Neural cell (in vitro differentiated cells): ENCODE data around the gene PIGP.

Experiments used
- EZH2 ChIP-seq: fragments of 200-600, 300-800 bp; shearing (Covaris generic), sonication (generic); IDR thresholded peaks from 2 replicates; pipeline ENCODE4 v1.6.1; 2014; ENCODE audit warnings: antibody characterized with exemption, low read length, borderline replicate concordance, mild to moderate bottlenecking; ENCODE audit not compliant: insufficient read depth, poor library complexity, severe bottlenecking
- MXI1 ChIP-seq: fragments of 450-650 bp; conservative IDR thresholded peaks from 2 replicates; pipeline ENCODE4 v1.6.1; 2014; ENCODE audit warnings: antibody characterized with exemption, mild to moderate bottlenecking; ENCODE audit not compliant: poor library complexity, severe bottlenecking
- POLR2AphosphoS5 ChIP-seq: IDR thresholded peaks from 2 replicates; pipeline ENCODE4 v1.6.1; 2012
- TAF1 ChIP-seq: IDR thresholded peaks from 2 replicates; pipeline ENCODE4 v1.6.1; 2012; ENCODE audit warnings: low read depth
- TF ChIP-seq, protein P1 (sequence below): fragments of 450-650 bp; IDR thresholded peaks from 2 replicates; pipeline ENCODE4 v1.5.1; 2014; ENCODE audit warnings: antibody characterized with exemption, mild to moderate bottlenecking, moderate library complexity; ENCODE audit not compliant: poor library complexity, severe bottlenecking
- TF ChIP-seq, protein P2 (sequence below): IDR thresholded peaks from 2 replicates; pipeline ENCODE4 v1.6.1; 2012; ENCODE audit warnings: borderline replicate concordance

DNA sequence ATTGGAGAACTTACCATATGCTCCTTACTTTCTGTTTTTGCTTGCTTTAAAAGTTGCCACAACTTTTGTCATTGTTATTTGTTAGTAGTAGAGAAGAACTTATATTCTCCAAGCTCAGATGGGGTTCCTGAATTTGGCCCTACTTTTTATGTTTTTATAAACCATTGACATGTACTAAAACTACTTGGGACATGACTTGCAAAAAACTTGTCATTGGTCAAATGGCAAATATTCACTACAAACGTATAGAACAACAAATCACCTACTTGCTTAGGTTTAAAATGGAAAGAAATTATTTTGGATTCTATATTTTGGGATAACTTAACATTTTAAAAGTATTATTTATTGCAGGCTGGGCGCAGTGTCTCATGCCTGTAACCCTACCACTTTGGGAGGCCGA, 32.7 kb downstream of the PIGP start:
- TF ChIP-seq, protein P1, sequence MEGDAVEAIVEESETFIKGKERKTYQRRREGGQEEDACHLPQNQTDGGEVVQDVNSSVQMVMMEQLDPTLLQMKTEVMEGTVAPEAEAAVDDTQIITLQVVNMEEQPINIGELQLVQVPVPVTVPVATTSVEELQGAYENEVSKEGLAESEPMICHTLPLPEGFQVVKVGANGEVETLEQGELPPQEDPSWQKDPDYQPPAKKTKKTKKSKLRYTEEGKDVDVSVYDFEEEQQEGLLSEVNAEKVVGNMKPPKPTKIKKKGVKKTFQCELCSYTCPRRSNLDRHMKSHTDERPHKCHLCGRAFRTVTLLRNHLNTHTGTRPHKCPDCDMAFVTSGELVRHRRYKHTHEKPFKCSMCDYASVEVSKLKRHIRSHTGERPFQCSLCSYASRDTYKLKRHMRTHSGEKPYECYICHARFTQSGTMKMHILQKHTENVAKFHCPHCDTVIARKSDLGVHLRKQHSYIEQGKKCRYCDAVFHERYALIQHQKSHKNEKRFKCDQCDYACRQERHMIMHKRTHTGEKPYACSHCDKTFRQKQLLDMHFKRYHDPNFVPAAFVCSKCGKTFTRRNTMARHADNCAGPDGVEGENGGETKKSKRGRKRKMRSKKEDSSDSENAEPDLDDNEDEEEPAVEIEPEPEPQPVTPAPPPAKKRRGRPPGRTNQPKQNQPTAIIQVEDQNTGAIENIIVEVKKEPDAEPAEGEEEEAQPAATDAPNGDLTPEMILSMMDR, result no peak
- no peak for TF ChIP-seq MXI1
- TF ChIP-seq POLR2AphosphoS5, result no peak
- no peak for TF ChIP-seq TAF1
- TF ChIP-seq EZH2, result no peak
- TF ChIP-seq, protein P2, sequence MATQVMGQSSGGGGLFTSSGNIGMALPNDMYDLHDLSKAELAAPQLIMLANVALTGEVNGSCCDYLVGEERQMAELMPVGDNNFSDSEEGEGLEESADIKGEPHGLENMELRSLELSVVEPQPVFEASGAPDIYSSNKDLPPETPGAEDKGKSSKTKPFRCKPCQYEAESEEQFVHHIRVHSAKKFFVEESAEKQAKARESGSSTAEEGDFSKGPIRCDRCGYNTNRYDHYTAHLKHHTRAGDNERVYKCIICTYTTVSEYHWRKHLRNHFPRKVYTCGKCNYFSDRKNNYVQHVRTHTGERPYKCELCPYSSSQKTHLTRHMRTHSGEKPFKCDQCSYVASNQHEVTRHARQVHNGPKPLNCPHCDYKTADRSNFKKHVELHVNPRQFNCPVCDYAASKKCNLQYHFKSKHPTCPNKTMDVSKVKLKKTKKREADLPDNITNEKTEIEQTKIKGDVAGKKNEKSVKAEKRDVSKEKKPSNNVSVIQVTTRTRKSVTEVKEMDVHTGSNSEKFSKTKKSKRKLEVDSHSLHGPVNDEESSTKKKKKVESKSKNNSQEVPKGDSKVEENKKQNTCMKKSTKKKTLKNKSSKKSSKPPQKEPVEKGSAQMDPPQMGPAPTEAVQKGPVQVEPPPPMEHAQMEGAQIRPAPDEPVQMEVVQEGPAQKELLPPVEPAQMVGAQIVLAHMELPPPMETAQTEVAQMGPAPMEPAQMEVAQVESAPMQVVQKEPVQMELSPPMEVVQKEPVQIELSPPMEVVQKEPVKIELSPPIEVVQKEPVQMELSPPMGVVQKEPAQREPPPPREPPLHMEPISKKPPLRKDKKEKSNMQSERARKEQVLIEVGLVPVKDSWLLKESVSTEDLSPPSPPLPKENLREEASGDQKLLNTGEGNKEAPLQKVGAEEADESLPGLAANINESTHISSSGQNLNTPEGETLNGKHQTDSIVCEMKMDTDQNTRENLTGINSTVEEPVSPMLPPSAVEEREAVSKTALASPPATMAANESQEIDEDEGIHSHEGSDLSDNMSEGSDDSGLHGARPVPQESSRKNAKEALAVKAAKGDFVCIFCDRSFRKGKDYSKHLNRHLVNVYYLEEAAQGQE, result no peak
